C4-2B (cell line): ENCODE measurements around the gene ENPP3.

Source experiments
- H3K27ac ChIP-seq: fragments of 450-650 bp; 2 replicates; pipeline ENCODE4 v1.5.1; 2017
- ZFX ChIP-seq: fragments of 450-650 bp; IDR thresholded peaks from 2 replicates; pipeline ENCODE4 v1.6.1; 2017
- TF ChIP-seq, protein P1 (sequence below): fragments of 450-650 bp; conservative IDR thresholded peaks from 2 replicates; pipeline ENCODE4 v1.5.1; 2017; ENCODE audit warnings: mild to moderate bottlenecking

Gene ENPP3

DNA sequence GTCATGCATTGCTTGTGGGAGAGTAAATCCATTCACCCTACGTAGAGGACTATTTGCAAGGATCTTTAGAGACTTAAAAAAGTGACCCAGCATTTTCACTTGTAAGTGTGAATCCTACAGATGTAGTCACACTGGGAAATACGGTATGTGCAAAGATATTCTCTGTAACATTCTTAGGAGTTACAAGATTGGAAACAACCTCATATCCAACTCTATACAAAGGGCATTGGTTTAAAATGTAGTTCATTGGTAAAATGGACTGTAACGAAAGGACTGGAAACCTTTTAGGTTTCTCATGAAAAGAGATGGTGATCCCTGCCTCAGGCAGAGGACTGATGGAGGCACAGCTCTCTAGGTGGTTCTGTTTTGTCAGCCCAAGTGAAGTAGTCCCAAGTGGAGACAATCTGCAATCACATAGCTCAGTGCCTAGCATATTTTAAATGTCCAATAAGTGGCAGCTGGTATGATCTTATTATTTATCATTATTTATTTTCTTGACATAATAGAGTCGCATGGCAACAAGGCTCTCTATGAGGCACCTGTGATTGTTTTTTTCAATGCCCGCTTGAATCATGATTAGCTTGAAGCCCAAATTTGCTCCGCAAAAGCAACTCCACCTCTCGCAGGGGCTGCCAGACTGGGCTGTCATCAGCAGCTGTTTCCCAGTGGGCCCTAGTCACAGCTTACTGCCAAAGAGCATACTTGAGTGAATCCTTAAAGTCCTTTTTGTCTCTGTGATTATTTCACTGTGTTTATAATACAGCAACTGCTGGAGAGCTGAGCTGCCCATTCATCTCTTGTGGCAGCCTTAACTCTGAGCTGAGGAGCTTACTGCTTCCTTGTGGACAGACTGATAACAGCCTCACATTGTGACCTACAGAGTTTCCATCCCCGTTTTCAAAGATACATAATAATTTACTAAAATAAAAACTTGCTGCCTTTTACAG lies 150.9 kb downstream of the ENPP3 start:
- no peak overlapping the region for H3K27ac ChIP-seq
- TF ChIP-seq ZFX: no peak
- TF ChIP-seq, protein P1, sequence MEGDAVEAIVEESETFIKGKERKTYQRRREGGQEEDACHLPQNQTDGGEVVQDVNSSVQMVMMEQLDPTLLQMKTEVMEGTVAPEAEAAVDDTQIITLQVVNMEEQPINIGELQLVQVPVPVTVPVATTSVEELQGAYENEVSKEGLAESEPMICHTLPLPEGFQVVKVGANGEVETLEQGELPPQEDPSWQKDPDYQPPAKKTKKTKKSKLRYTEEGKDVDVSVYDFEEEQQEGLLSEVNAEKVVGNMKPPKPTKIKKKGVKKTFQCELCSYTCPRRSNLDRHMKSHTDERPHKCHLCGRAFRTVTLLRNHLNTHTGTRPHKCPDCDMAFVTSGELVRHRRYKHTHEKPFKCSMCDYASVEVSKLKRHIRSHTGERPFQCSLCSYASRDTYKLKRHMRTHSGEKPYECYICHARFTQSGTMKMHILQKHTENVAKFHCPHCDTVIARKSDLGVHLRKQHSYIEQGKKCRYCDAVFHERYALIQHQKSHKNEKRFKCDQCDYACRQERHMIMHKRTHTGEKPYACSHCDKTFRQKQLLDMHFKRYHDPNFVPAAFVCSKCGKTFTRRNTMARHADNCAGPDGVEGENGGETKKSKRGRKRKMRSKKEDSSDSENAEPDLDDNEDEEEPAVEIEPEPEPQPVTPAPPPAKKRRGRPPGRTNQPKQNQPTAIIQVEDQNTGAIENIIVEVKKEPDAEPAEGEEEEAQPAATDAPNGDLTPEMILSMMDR: no peak

DNA sequence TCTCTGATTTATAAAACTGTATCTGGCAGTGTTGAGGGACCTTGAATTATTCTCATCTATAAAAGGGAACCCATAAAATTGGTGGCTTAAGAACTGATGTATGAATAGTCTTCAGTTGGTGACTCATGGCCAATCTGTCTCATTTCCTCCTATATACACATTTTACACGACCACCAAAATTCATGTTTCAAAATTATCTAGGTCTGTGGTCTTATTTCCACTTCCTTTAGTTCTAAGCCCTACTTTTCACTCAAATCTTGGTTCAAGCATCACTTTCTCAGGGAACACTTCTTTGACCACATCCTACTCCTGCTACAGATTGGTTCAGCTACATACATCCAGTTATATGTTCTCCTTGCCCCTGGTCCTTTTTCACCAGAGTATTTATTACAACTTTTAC lies 152.1 kb downstream of the ENPP3 start:
- no peak overlapping the region for H3K27ac ChIP-seq
- no peak for TF ChIP-seq ZFX
- TF ChIP-seq, protein P1: no peak

GRCh38 chr6:131791476-131791875 lies 154.4 kb downstream of the ENPP3 start:
- no peak overlapping the region for H3K27ac ChIP-seq
- no peak for TF ChIP-seq ZFX
- TF ChIP-seq, protein P1: no peak

DNA sequence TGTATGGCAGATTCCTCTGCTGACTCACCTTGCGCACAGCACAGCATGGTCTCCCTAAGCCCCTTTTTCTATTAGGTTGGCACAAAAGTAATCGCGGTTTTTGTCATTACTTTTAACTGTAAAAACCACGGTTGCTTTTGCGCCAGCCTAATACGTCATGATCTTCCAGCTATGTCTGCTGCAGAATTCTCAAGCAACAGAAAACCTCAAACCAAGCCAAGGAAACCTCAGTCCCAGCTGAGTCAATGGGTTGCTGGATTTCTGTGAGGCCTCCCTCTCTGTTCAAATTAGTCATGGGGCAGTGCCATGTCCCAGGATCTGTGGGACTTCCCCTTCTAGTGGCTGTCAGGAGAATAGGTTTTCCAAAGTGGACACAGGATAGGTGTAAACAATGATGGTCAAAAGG lies 155.0 kb downstream of the ENPP3 start:
- H3K27ac ChIP-seq: no peak overlapping the region
- TF ChIP-seq, protein P1: peak; percentile 32
- TF ChIP-seq ZFX: no peak

- TF ChIP-seq, protein P1: no peak
- TF ChIP-seq ZFX: no peak
- H3K27ac ChIP-seq: no peak overlapping the region
Observed at GRCh38 chr6:131795366-131795765, 158.3 kb downstream of the ENPP3 start.
